Gastroesophageal sphincter (tissue), 3 donors: ENCODE measurements around the gene PPP2R5C.

Source experiments
- CTCF ChIP-seq, 4 experiments: fragments of 200-600 bp in 2 of 4; fragments of 450-650 bp in 2 of 4; sonication (generic) in 1 of 4; IDR thresholded peaks; one replicate each; pipeline ENCODE4 v1.5.1; 2017 to 2019; ENCODE audit warnings: antibody characterized with exemption in 4 of 4, mild to moderate bottlenecking in 2 of 4, moderate library complexity in 2 of 4
- POLR2A ChIP-seq, 2 donors: fragments of 450-650 bp; IDR thresholded peaks; one replicate each; pipeline ENCODE4 v1.6.1; 2017; ENCODE audit warnings: antibody characterized with exemption in 2 of 2, mild to moderate bottlenecking in 2 of 2, moderate library complexity in 1 of 2
- POLR2AphosphoS5 ChIP-seq: sonication (generic); formaldehyde crosslinking; IDR thresholded peaks from one replicate; pipeline ENCODE4 v1.6.1; 2017; ENCODE audit warnings: antibody characterized with exemption

DNA sequence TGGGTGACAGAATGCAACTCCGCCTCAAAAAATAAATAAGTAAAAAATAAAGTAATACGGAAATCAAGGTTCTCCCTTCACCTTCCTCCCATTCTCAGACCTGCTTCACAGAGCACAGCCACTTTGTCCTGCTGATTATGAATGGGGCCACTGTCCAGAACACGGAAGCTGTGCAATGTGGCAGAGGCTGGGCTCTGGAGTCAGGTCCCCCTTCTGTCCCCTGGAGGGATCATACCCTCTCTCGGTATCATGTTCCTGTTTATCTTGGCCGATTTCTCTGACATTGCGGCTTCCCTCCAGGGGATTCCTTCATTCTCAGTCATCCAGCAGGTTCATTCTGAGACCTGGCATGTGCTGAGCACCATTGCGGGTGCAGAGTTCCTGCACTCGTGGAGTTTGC, 11.3 kb downstream of the PPP2R5C start:
- no peak for TF ChIP-seq CTCF (IDR thresholded peaks at IDR 0.05)
- no peak for TF ChIP-seq POLR2A (IDR thresholded peaks at IDR 0.05)
- TF ChIP-seq POLR2AphosphoS5 = no peak
